T-cell (primary cell): ENCODE measurements around the gene CYRIA. TPM values are rescaled to one million over a fixed set of nuclear protein-coding genes. Genes with fewer than 3 reads are reported as not detected.

Source experiments
- ATAC-seq, 4 experiments: fragments of 200-7000 bp in 3 of 4; fragments of 150-1000 bp in 1 of 4; cut with Tn5 transposase; replicated peaks in 1 of 4; 1 replicate in 3 of 4; 2 replicates in 1 of 4; pipeline ENCODE4 v1.10.0; 2021; ENCODE audit warnings: moderate library complexity in 3 of 4, mild to moderate bottlenecking in 2 of 4, moderate number of reproducible peaks in 1 of 4
- CTCF ChIA-PET, 2 donors: fragments of 300-600 bp; sonication (Branson Sonifier 250); formaldehyde crosslinking; loops; one replicate each; lab custom pipeline; 2022; ENCODE audit warnings: antibody characterized with exemption in 2 of 2; lab: Charles Lee
- POLR2A ChIA-PET, 2 donors: fragments of 300-600 bp; sonication (Branson Sonifier 250); formaldehyde crosslinking; loops; one replicate each; lab custom pipeline; 2022; ENCODE audit warnings: antibody characterized with exemption in 2 of 2; lab: Charles Lee
- DNase-seq, 35 experiments: peaks; one replicate each; pipeline versions ENCODE4 v3.0.0 to v3.0.0-alpha.2; 2013 to 2023
- H3K27ac ChIP-seq: one replicate; pipeline ENCODE4 v1.5.1; 2013; ENCODE audit warnings: low read length
- H3K27me3 ChIP-seq, 2 experiments: replicated peaks in 1 of 2; 1 replicate in 1 of 2; 2 replicates in 1 of 2; pipeline versions ENCODE4 v1.6.1 to v1.7.0; 2013; ENCODE audit warnings: low read length in 1 of 2, mixed read lengths in 1 of 2; ENCODE audit not compliant: control insufficient read depth in 2 of 2, insufficient read depth in 2 of 2; ENCODE audit errors: extremely low read depth in 1 of 2
- H3K36me3 ChIP-seq, 2 donors: 1 replicate in 1 of 2; 2 replicates in 1 of 2; pipeline versions ENCODE4 v1.6.1 to v1.7.0; 2013; ENCODE audit warnings: low read length in 1 of 2; ENCODE audit not compliant: control insufficient read depth in 2 of 2, insufficient read depth in 1 of 2; ENCODE audit errors: extremely low read depth in 1 of 2
- H3K4me1 ChIP-seq, 2 experiments: 1 replicate in 1 of 2; 2 replicates in 1 of 2; pipeline versions ENCODE4 v1.6.1 to v1.7.0; 2013; ENCODE audit warnings: low read length in 2 of 2, mixed read lengths in 1 of 2; ENCODE audit not compliant: insufficient read depth in 2 of 2, control insufficient read depth in 1 of 2; ENCODE audit errors: extremely low read depth in 1 of 2
- H3K4me3 ChIP-seq, 2 donors: 1 replicate in 1 of 2; 2 replicates in 1 of 2; pipeline versions ENCODE4 v1.5.1 to v1.7.0; 2013; ENCODE audit warnings: mild to moderate bottlenecking in 2 of 2, low read length in 1 of 2, moderate library complexity in 1 of 2; ENCODE audit not compliant: control insufficient read depth in 1 of 2; ENCODE audit errors: extremely low read depth in 1 of 2
- H3K9me3 ChIP-seq: 2 replicates; pipeline ENCODE4 v1.7.0; 2013
- H3K27ac Mint-ChIP-seq, 2 donors: one replicate each; pipeline ENCODE4 v1.8.0; 2020 to 2021; ENCODE audit warnings: mild to moderate bottlenecking in 2 of 2, mixed read lengths in 2 of 2
- H3K27me3 Mint-ChIP-seq, 2 donors: one replicate each; pipeline ENCODE4 v1.8.0; 2021 to 2022; ENCODE audit warnings: mixed read lengths in 2 of 2
- H3K36me3 Mint-ChIP-seq: one replicate; pipeline ENCODE4 v1.8.0; 2021; ENCODE audit warnings: mixed read lengths
- H3K4me1 Mint-ChIP-seq, 3 donors: one replicate each; pipeline ENCODE4 v1.8.0; 2020 to 2022; ENCODE audit warnings: mixed read lengths in 3 of 3, mild to moderate bottlenecking in 1 of 3
- H3K4me3 Mint-ChIP-seq, 3 donors: one replicate each; pipeline ENCODE4 v1.8.0; 2020 to 2022; ENCODE audit warnings: mild to moderate bottlenecking in 3 of 3, mixed read lengths in 3 of 3, moderate library complexity in 3 of 3
- H3K9me3 Mint-ChIP-seq, 3 donors: one replicate each; pipeline ENCODE4 v1.8.0; 2020 to 2022; ENCODE audit warnings: mixed read lengths in 3 of 3
- WGBS: methylation state at CpG from one replicate; pipeline ENCODE4 v1.1.5; 2013; ENCODE audit warnings: missing lambda C conversion rate; ENCODE audit not compliant: insufficient coverage; 5-methylcytosine and 5-hydroxymethylcytosine counted together
- total RNA-seq, 35 experiments: library from RNA in 6 of 35; stranded (reverse) in 6 of 35; fragments of 120-200 nt in 1 of 35; gene quantifications; one replicate each; pipeline versions ENCODE4 v1.2.1 to v1.2.4 and lab custom pipeline; 2013 to 2026

CYRIA gene
- total RNA-seq, 5 donors from 2014 or later (not counting 1 experiment from before 2014, with no cell fraction given), result 1.8 to 3.5 (median 2.8) TPM

GRCh38 chr2:16642088-16642487 lies 23.5 kb downstream of the CYRIA start:
- no peaks in the 10 kb centered on the region for H3K27me3 Mint-ChIP-seq
- Histone ChIP-seq H3K27ac (no peak overlapping the region), H3K9me3 (no peaks in the 10 kb centered on the region), H3K36me3 (no peaks in the 10 kb centered on the region), H3K4me1 (peaks cover 12 to 15% of the 10 kb centered on the region in 2 experiments), H3K4me3 (no peak overlapping the region), H3K27me3 (no peaks in the 10 kb centered on the region)
- POLR2A ChIA-PET, result no interaction called here
- DNase-seq, result no peak
- no peak overlapping the region for H3K4me3 Mint-ChIP-seq
- ATAC-seq, result no peak
- H3K9me3 Mint-ChIP-seq, result no peaks in the 10 kb centered on the region
- no peak overlapping the region for H3K27ac Mint-ChIP-seq
- 86% methylated on average over 3 of the region's 3 CpGs for WGBS
- CTCF ChIA-PET, result no interaction called here
- H3K4me1 Mint-ChIP-seq, result peaks cover 18 to 19% (median 19%) of the 10 kb centered on the region in 3 donors
- H3K36me3 Mint-ChIP-seq, result no peaks in the 10 kb centered on the region

DNA sequence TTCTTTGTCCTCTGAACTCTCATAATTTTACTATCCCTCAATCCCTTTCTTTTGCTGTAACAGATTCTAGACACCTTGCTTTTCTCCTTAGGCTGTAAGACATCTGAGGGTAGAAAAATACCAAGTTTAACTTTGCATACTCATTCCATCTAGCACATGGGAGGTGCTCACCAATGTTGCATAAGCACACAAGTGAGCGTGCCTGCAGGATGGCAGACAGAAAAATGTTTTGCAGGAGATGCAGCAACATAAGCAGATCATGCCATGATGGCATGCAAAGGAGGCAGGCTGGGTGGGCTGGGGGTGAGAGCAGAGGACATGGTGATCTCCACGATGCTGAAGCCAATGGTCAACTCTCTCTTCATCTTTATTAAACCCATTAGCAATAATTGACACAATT lies 24.1 kb downstream of the CYRIA start:
- H3K36me3 ChIP-seq, result no peaks in the 10 kb centered on the region

GRCh38 chr2:16640867-16641266 lies 24.8 kb downstream of the CYRIA start:
- Mint-ChIP-seq H3K27me3 (no peaks in the 10 kb centered on the region), H3K27ac (no peak overlapping the region), H3K4me1 (peaks cover 19 to 21% (median 21%) of the 10 kb centered on the region in 3 donors), H3K9me3 (no peaks in the 10 kb centered on the region), H3K4me3 (no peak overlapping the region), H3K36me3 (no peaks in the 10 kb centered on the region)
- DNase-seq (no peak), ATAC-seq (no peak)
- Histone ChIP-seq H3K36me3 (no peaks in the 10 kb centered on the region), H3K4me1 (peaks cover 12 to 15% of the 10 kb centered on the region in 2 experiments), H3K9me3 (no peaks in the 10 kb centered on the region), H3K27me3 (no peaks in the 10 kb centered on the region), H3K27ac (no peak overlapping the region), H3K4me3 (no peak overlapping the region)
- WGBS, result 86% methylated on average over 4 of the region's 5 CpGs
- CTCF ChIA-PET, result no interaction called here
- POLR2A ChIA-PET, result no interaction called here

More for the DNA sequence above, 24.1 kb downstream of the CYRIA start:
- no peak overlapping the region for H3K27ac Mint-ChIP-seq
- DNase-seq (no peak), ATAC-seq (no peak)
- no peaks in the 10 kb centered on the region for H3K9me3 Mint-ChIP-seq
- Histone ChIP-seq H3K4me3 (no peak overlapping the region), H3K4me1 (peaks cover 12 to 15% of the 10 kb centered on the region in 2 experiments), H3K27ac (no peak overlapping the region), H3K27me3 (no peaks in the 10 kb centered on the region), H3K9me3 (no peaks in the 10 kb centered on the region)
- WGBS, result no CpG with 5 or more reads among the region's 2 CpGs
- ChIA-PET CTCF (no interaction called here), POLR2A (no interaction called here)
- H3K36me3 Mint-ChIP-seq, result no peaks in the 10 kb centered on the region
- H3K4me3 Mint-ChIP-seq, result no peak overlapping the region
- no peaks in the 10 kb centered on the region for H3K27me3 Mint-ChIP-seq
- peaks cover 18 to 19% (median 19%) of the 10 kb centered on the region in 3 donors for H3K4me1 Mint-ChIP-seq

- H3K27ac ChIP-seq, result no peak overlapping the region
- DNase-seq (no peak), ATAC-seq (no peak)
- ChIA-PET POLR2A (no interaction called here), CTCF (no interaction called here)
- H3K36me3 Mint-ChIP-seq, result no peaks in the 10 kb centered on the region
- H3K27me3 Mint-ChIP-seq, result peaks cover 0 to 3% of the 10 kb centered on the region in 2 donors
- no peaks in the 10 kb centered on the region for H3K9me3 Mint-ChIP-seq
- 94% methylated on average over 8 of the region's 9 CpGs for WGBS
- peaks cover 19 to 26% (median 26%) of the 10 kb centered on the region in 3 donors for H3K4me1 Mint-ChIP-seq
- H3K27me3 ChIP-seq, result no peaks in the 10 kb centered on the region
- H3K4me3 ChIP-seq, result no peak overlapping the region
- H3K4me1 ChIP-seq, result peaks cover 12 to 15% of the 10 kb centered on the region in 2 experiments
- no peak overlapping the region for H3K27ac Mint-ChIP-seq
- no peaks in the 10 kb centered on the region for H3K9me3 ChIP-seq
- H3K36me3 ChIP-seq, result no peaks in the 10 kb centered on the region
- H3K4me3 Mint-ChIP-seq, result no peak overlapping the region
Measured at GRCh38 chr2:16640001-16640700, 25.5 kb downstream of the CYRIA start.

DNA sequence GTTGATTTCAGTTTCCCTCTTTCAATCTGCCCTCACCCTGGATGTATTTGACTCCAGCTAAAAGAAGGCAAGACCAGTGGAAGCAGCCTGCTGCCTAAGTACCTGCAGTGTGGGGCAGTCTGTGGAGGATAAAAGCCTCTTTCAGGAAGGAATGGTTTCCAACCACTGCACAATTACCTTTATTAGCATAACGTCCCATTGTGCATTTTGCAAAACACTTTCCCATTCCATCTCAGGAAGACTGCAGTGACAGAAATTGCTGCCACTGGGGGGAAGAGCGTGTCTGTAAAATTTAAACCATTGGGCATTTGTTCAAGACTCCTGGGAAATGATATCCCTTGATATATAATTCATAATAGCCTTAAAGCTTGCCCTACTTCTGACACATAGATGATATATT lies 26.2 kb downstream of the CYRIA start:
- H3K27ac ChIP-seq, result no peak overlapping the region
- POLR2A ChIA-PET, result no interaction called here
- Mint-ChIP-seq H3K27ac (no peak overlapping the region), H3K9me3 (no peaks in the 10 kb centered on the region), H3K4me3 (peak overlapping the region in 1 of 3 donors; percentile 1), H3K4me1 (peaks cover 19 to 26% (median 26%) of the 10 kb centered on the region in 3 donors), H3K36me3 (no peaks in the 10 kb centered on the region), H3K27me3 (peaks cover 0 to 6% of the 10 kb centered on the region in 2 donors)
- DNase-seq, result no peak
- no peak for ATAC-seq
- H3K4me1 ChIP-seq, result peaks cover 12 to 15% of the 10 kb centered on the region in 2 experiments
- H3K9me3 ChIP-seq, result no peaks in the 10 kb centered on the region
- no peaks in the 10 kb centered on the region for H3K27me3 ChIP-seq
- CTCF ChIA-PET, result no interaction called here
- H3K4me3 ChIP-seq, result no peak overlapping the region
- WGBS, result no CpG with 5 or more reads among the region's 2 CpGs
- H3K36me3 ChIP-seq, result no peaks in the 10 kb centered on the region

DNA sequence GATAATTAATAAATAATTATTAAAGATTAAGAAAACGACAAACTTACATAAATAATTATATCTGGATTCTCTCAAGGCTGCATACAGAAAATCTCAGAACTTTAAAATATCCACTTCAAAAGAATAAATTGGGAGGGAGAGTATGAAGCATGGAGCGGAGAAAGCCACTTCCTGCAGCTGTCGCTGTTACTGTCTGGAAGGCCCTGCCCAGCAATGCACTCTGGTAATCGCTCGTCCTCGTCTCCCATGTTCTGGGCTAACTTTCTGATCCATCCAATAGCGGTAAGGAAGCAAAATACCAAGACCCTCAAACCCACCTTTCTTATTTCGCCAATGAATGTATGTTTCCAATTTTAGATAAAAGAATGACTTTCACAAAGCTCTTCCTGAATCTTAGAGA lies 26.7 kb downstream of the CYRIA start:
- no peaks in the 10 kb centered on the region for H3K36me3 Mint-ChIP-seq

More for the DNA sequence above, 26.7 kb downstream of the CYRIA start:
- Mint-ChIP-seq H3K27me3 (peaks cover 0 to 6% of the 10 kb centered on the region in 2 donors), H3K4me3 (peak overlapping the region in 1 of 3 donors; percentile 1), H3K4me1 (peaks cover 19 to 26% (median 26%) of the 10 kb centered on the region in 3 donors), H3K9me3 (no peaks in the 10 kb centered on the region), H3K27ac (no peak overlapping the region)
- H3K4me1 ChIP-seq, result peaks cover 12 to 15% of the 10 kb centered on the region in 2 experiments
- WGBS, result 27% methylated on average over 3 of the region's 8 CpGs
- H3K4me3 ChIP-seq, result no peak overlapping the region
- no peaks in the 10 kb centered on the region for H3K9me3 ChIP-seq
- DNase-seq (no peak), ATAC-seq (peak in 1 of 4 experiments; percentile 65)
- POLR2A ChIA-PET, result no interaction called here
- H3K27ac ChIP-seq, result no peak overlapping the region
- CTCF ChIA-PET, result no interaction called here
- no peaks in the 10 kb centered on the region for H3K27me3 ChIP-seq
- H3K36me3 ChIP-seq, result no peaks in the 10 kb centered on the region
